C4-2B (cell line): Measurements from ENCODE around the gene RTN4R.

ENCODE experiments used
- H3K27ac ChIP-seq: fragments of 450-650 bp; 2 replicates; pipeline ENCODE4 v1.5.1; 2017
- CTCF ChIP-seq: fragments of 450-650 bp; conservative IDR thresholded peaks from 2 replicates; pipeline ENCODE4 v1.5.1; 2017; ENCODE audit warnings: mild to moderate bottlenecking
- ZFX ChIP-seq: fragments of 450-650 bp; IDR thresholded peaks from 2 replicates; pipeline ENCODE4 v1.6.1; 2017

RTN4R gene

GRCh38 chr22:20258584-20259326, 9.4 kb downstream of the RTN4R start:
- no peak for TF ChIP-seq ZFX
- TF ChIP-seq CTCF, result peak; percentile 30
- no peak overlapping the region for H3K27ac ChIP-seq

GRCh38 chr22:20258021-20258299, 10.2 kb downstream of the RTN4R start:
- TF ChIP-seq ZFX (no peak), CTCF (no peak)
- no peak overlapping the region for H3K27ac ChIP-seq

- H3K27ac ChIP-seq, result no peak overlapping the region
- TF ChIP-seq CTCF, result no peak
These were observed 10.7 kb downstream of the RTN4R start for GRCh38 chr22:20257212-20258020.

GRCh38 chr22:20256551-20257211, 11.4 kb downstream of the RTN4R start:
- TF ChIP-seq CTCF, result no peak
- TF ChIP-seq ZFX, result no peak
- H3K27ac ChIP-seq, result no peak overlapping the region; the same call in 1 of the 2 replicates

- no peak for TF ChIP-seq CTCF
- no peak for TF ChIP-seq ZFX
- H3K27ac ChIP-seq, result peak overlapping the region; percentile 50; the same call in 1 of the 2 replicates
These were observed 12.1 kb downstream of the RTN4R start for GRCh38 chr22:20256027-20256426.

- TF ChIP-seq ZFX, result no peak; the same call in 1 of the 2 replicates
- no peak for TF ChIP-seq CTCF
- peak overlapping the region; percentile 50 for H3K27ac ChIP-seq
These were observed 12.9 kb downstream of the RTN4R start for GRCh38 chr22:20254975-20255946.
